DMS 273 treated with DMSO at 0.1 percent for 48 hours (cell line): ENCODE data around the gene GNRH2.
"Not testable (repeated sequence)": the region's sequence is repeated elsewhere in the genome, so short reads cannot be mapped to it uniquely, and the experiment has no call there.

ENCODE experiments used
- DNase-seq: peaks from one replicate; lab custom pipeline; 2025; lab: John Stamatoyannopoulos, UW

GNRH2 gene

GRCh38 chr20:3073251-3073643 is 29.8 kb downstream of the GNRH2 start:
- DNase-seq: not testable (repeated sequence)

DNA sequence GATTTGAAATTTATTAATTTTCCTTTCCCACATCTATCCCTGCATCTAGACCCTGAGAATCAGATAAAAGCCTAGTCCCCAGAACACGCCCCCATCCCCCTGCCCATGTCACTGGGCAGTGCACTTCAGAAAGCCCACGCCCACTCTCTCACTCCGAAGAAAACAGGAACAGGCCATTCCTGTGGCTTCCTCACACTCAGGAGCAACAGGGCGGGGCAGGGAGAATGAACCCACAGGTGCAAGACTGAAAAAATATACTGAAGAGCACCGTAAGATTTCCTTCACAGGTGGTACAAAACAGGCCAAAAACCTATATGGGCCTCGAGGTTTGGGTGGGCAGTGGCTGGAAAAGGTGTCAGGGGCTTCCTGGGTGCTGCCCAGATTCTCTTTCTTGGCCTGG is 31.4 kb downstream of the GNRH2 start:
- DNase-seq: no peak

DNA sequence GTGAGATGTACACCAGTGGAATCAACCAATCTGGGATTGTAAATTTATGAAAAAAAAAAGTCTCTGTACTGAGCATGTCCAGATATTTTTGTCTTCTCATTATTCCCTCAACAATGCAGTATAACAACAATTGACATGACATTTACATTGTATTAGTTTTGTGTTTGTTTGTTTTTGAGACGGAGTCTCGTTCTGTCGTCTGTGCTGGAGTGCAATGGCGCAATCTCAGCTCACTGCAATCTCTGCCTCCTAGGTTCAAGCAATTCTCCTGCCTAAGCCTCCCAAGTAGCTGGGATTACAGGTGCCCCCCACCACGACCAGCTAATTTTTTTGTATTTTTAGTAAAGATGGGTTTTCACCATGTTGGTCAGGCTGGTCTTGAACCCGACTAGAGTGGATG is 31.9 kb downstream of the GNRH2 start:
- DNase-seq: not testable (repeated sequence)

- DNase-seq: no peak
Observed at GRCh38 chr20:3077618-3078134, 34.3 kb downstream of the GNRH2 start.

DNA sequence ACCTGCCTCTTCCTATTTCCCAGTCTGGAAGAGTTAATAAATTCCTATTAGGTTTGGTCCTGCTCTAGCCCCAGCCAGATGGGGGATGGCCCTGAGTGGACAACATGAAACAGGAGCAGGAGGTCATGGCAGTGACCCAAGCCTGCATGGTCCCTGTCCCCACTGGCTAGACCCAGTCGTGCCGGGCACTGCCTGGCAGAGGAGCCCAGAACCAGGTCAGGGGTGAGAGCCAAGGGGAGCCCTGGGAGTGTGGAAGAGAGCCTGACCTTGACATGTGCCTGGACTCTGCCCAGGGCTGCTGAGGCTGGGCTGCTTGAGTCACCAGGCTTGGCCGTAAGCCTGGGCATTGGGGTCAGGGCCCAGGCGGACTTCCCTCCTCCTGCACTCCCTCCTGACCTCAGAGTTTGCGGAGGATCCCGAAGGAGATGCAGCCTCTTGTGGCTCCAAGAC is 37.5 kb downstream of the GNRH2 start:
- DNase-seq: no peak

DNA sequence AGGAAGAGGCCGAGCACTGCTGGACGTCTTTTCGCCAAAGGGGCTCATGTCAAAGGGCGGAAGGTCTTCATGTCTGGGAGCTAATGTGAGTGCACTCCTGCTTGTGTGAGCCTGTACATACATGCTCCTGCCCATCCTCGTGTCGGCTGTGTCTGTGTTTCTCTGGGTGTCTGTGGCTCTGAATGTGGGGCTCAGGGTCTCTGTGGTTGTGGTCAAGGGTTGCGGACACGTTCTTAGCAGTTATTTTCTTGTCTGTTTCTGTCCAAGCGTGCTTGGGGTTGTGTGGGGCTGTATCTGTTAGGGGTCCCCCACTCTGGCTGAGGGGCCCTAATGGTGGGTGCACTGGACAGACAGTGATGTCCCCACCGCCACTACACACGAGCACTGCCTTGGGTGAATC is 38.2 kb downstream of the GNRH2 start:
- DNase-seq: no peak

- no peak for DNase-seq
Observed at GRCh38 chr20:3082306-3082951, 39.0 kb downstream of the GNRH2 start.

DNA sequence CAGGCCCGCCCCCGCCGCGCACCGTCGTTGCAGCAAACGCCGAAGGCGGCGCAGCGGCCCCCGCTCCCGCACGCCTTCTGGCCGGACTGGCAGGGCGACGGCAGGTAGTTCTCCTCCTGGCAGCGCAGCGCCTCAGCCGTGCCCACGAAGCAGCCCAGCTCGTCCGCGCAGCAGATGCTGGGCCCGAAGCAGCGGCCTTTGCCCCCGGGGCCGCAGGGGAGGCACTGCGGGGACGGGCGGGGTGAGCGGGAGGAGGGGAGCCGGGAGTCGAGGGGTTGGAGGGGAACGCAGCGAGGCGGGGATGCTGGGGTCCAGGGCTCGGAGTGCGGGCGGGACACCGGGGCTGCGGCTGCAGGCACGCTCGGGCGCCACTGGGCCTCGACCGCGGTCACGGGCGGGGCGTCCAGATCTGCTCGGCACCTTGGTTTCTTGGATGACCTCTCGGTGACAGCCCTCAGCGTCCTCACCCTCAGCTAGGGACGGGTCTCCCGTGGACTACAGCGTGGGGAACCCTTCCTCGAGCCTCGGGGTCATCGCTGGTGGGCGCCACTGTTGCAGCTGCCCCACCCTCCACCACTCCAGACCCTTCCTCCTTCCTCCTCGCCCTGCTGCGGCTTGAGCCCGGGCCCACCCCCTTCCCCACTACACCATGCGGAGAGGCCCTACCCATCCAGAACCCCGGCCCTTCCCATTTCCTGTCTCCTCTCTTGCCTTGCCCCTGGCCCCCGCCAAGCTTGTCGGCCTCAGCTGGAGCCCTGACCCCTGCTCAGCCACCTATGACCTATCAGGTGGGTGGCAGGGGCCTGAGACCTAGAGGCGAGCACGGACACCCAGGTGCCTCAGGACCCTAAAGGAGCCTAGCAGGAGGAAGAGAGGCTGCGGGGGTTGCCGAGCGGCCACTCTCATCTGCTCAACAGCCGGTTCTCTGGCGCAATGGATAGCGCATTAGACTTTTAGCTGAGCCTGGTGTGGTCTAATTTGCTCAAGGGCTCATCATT is 39.8 kb downstream of the GNRH2 start:
- DNase-seq: no peak

DNA sequence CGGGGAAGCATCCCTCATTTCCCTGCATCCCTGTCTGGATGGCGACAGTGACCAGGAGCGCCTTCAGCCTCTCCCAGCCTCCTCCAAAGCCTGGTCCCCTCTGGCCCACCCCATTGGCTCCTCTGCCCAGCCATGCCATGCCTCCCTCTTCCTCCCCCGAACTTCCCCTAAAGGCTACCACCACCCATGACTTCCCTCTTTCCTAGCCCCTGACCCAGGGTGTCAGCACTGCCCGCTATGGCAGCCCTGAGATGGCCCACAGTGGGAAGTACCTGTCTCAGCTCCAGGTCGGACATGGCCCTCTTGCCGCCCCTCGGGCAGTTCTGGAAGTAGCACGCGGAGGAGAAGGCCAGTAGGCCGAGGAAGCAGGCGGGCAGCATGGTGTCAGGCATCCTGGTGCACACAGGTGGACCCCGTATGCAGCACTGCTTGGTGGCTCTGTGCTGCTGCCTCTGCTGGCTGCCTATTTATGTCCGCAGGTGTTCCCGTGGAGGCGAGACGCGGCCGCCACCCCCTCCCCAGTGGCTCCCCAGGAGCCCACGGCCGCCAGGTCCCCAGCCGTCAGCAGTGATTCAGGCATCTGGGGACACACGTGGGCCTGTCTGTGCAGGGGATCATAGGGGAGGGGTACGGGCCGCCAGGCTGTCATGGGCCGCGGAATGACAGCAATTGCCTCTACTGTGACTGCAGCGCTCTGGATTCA is 41.0 kb downstream of the GNRH2 start, which contains the start of gene AVP:
Gene AVP, minus strand, starts transcription at position 442 of the 703 bp plus-strand sequence. Its CDS starts 50 bp downstream, at position 392.
- no peak for DNase-seq

- no peak for DNase-seq
Observed at GRCh38 chr20:3084986-3085360, 41.6 kb downstream of the GNRH2 start.

DNA sequence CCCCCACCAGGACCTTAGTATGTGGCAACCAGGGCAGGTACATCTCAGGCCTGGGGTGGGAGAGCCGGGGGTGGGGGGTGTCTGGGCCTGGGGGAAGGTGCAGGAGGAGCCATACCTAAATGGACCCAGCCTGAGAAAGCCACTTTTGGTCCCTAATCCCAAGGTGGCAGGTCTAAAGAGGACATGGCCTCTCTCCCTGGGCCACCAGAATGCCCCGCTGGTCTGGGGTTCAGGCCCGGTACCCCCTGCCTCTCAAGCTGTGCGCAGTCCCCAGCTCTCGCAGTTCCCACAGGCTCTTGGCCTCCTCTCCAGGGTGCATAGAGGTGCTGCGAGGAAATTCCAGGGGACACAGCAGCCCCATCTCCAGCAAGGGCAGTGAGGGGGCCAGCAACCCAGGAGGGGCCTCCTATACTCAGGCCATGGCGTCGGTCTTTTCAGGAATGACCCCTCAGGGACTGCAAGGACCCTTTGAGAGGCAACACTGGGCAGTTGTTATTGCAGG is 42.2 kb downstream of the GNRH2 start:
- DNase-seq: no peak

GRCh38 chr20:3088031-3088430 is 44.6 kb downstream of the GNRH2 start:
- DNase-seq: no peak

GRCh38 chr20:3090565-3090964 is 47.1 kb downstream of the GNRH2 start:
- no peak for DNase-seq

DNA sequence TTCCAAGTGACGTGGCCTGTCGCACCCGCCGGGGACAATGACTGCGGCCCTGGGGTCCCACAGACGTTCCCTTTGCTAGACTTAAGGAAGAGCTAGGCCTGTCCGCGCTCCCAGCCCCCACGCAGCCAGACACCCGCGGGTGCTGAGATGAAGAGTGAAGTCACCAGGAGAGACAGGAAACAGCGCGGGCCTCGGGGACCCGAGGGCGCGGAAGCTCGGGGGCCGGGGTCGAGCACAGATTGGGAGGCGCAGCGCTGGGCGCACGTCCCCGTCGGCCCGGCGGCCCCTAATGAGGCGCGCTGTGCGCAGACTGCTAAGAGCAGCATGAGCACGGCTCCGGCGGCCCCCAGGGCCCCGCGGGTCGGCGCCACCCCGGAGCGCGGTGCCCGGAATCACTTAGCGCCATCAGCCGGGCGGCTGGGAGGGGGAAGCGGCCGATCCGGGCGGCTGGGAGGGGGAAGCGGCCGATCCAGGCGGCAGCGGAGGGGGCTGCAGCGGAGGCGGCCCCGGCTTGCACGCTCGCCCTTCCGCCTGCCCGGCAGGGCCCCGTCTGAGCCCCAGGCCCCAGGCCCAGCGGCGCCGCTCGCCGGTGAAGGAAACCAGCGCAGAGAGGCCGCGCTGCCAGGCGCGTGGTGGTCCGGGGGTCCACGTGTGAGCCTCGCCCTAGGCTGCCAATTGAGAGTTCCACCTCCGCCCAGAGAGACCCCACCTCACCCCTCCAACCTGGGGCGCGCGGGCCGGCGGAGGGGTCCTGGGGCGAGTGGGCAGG is 49.4 kb downstream of the GNRH2 start:
- DNase-seq: no peak

- no peak for DNase-seq
Observed at GRCh38 chr20:3093861-3094361, 50.5 kb downstream of the GNRH2 start.

DNA sequence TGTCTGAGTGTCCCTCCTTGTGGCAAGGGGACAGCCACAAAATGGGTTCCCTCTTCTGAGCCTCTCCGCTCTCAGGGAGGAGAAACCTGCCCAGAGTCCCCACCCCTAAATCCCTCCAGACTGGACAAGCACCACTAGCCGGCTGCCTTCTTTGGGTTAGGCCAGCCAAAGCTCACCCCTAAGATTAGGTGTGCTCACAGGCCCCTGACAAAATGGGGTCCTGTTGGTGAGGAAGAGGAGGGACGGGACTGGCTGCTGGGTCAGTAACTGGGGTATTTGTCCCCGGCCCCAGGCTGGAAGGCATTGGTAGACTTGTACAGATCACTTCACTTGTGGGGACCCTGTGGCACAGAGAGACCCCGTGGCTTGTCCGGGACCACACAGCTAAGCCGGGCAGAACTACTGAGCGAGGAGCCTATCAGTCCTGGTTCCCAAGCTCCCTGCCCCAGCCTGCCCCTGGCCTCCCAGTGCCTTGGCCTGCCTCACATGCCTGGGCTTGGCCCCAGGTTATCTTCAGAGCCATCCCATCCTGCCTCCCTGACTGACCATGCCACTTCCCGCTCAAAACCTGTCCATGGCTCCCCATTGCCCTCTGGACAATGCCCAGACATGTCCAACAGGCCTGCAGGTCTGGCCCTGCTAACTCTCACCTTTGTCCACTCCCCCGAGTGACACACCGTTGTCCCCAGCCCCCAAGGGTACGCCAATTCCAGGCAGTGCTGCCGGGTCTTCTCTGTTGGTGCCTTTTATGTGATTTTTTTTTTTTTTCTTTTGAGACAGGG is 51.6 kb downstream of the GNRH2 start:
- no peak for DNase-seq
